Fibroblast of lung (primary cell): Measurements from ENCODE around the gene DUXB. TPM values are rescaled to one million over a fixed set of nuclear protein-coding genes. Genes with fewer than 3 reads are reported as not detected.

Source experiments
- DNase-seq, 2 donors: peaks; one replicate each; pipeline versions ENCODE4 v3.0.0 to v3.0.0-alpha.2; 2010; ENCODE audit warnings: low read depth in 2 of 2
- H2AFZ ChIP-seq: 2 replicates; pipeline ENCODE4 v1.5.1; 2012; ENCODE audit warnings: low read length, control low read depth, inconsistent platforms
- H3K27ac ChIP-seq: 2 replicates; pipeline ENCODE4 v1.5.1; 2011; ENCODE audit warnings: low read length, control low read depth; ENCODE audit not compliant: insufficient read depth
- H3K27me3 ChIP-seq: 2 replicates; pipeline ENCODE4 v1.5.1; 2011; ENCODE audit warnings: mild to moderate bottlenecking, low read length; ENCODE audit not compliant: control insufficient read depth, insufficient read depth
- H3K36me3 ChIP-seq: 2 replicates; pipeline ENCODE4 v1.5.1; 2011; ENCODE audit warnings: low read length; ENCODE audit not compliant: control insufficient read depth, insufficient read depth
- H3K4me1 ChIP-seq: 2 replicates; pipeline ENCODE4 v1.5.1; 2011; ENCODE audit warnings: low read length; ENCODE audit not compliant: control insufficient read depth, insufficient read depth; ENCODE audit errors: extremely low read depth
- H3K4me2 ChIP-seq: 2 replicates; pipeline ENCODE4 v1.5.1; 2011; ENCODE audit warnings: low read length, control low read depth; ENCODE audit not compliant: insufficient read depth; ENCODE audit errors: extremely low read depth
- H3K4me3 ChIP-seq, 4 experiments: fragments of 200-600 bp in 1 of 4; sonication (generic) in 1 of 4; replicated peaks in 1 of 4; 2 replicates each; pipeline ENCODE4 v1.5.1; 2011 to 2016; ENCODE audit warnings: low read length in 4 of 4, low read depth in 3 of 4, mild to moderate bottlenecking in 3 of 4, control low read depth in 2 of 4, inconsistent platforms in 1 of 4, mixed read lengths in 1 of 4; ENCODE audit not compliant: insufficient read depth in 1 of 4; ENCODE audit errors: control extremely low read depth in 1 of 4
- H3K79me2 ChIP-seq: 2 replicates; pipeline ENCODE4 v1.5.1; 2012; ENCODE audit warnings: mild to moderate bottlenecking, low read length, inconsistent platforms; ENCODE audit not compliant: control insufficient read depth, insufficient read depth
- H3K9ac ChIP-seq: 2 replicates; pipeline ENCODE4 v1.5.1; 2011; ENCODE audit warnings: mild to moderate bottlenecking, low read length, control low read depth; ENCODE audit not compliant: insufficient read depth
- H3K9me3 ChIP-seq: 2 replicates; pipeline ENCODE4 v1.5.1; 2012; ENCODE audit warnings: low read depth, low read length; ENCODE audit not compliant: control insufficient read depth, insufficient read depth
- H4K20me1 ChIP-seq: 2 replicates; pipeline ENCODE4 v1.5.1; 2011; ENCODE audit warnings: low read length; ENCODE audit not compliant: control insufficient read depth, insufficient read depth; ENCODE audit errors: extremely low read depth
- EZH2 ChIP-seq: IDR thresholded peaks from 2 replicates; pipeline ENCODE4 v1.5.1; 2012; ENCODE audit warnings: low read length, control low read depth, mild to moderate bottlenecking; ENCODE audit errors: missing control alignments
- polyA plus RNA-seq, 2 donors: library from polyadenylated mRNA; depleted of rRNA in 1 of 2; stranded (reverse) in 1 of 2; unstranded in 1 of 2; fragments of >200 nt; gene quantifications; 2 replicates each; pipeline ENCODE4 v1.2.1, GENCODE V29; 2011 to 2012; ENCODE audit warnings: missing spikeins in 1 of 2
- total RNA-seq: library from RNA; depleted of rRNA; stranded (reverse); fragments of >200 nt; gene quantifications from 2 replicates; pipeline ENCODE4 v1.2.1, GENCODE V29; 2014
- TF ChIP-seq, protein P1 (sequence below), 2 donors: IDR thresholded peaks in 1 of 2; conservative IDR thresholded peaks in 1 of 2; 1 replicate in 1 of 2; 2 replicates in 1 of 2; pipeline ENCODE4 v1.5.1; 2011 to 2012; ENCODE audit warnings: low read length in 2 of 2, control low read depth in 1 of 2, inconsistent platforms in 1 of 2, low read depth in 1 of 2, mild to moderate bottlenecking in 1 of 2

DUXB gene
- total and polyA plus RNA-seq, 2 donors (not counting 1 experiment from before 2014, with no cell fraction given) = not detected

DNA sequence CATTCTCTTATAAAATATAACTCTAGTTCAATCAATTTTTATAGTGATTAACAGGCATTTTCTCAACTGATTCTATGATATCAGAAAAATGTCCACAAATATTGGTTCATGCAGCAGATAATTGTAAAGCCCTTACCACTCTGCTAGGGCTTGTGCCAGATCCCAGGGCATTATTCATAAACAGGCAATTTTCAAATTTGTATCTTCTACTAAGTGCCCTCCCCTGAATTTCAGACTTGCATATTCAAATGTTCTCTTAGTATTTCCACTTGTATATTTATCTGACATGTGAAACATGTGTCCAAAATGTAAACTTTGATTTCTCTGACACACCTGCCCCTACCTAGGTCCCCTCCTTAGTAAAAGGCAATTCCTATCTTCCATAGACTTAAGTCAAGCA, 33.8 kb downstream of the DUXB start:
- no peaks in the 10 kb centered on the region for H3K4me1 ChIP-seq
- H4K20me1 ChIP-seq = no peaks in the 10 kb centered on the region
- no peak overlapping the region for H3K27ac ChIP-seq
- no peak overlapping the region for H2AFZ ChIP-seq
- no peak overlapping the region for H3K4me2 ChIP-seq
- H3K27me3 ChIP-seq = no peaks in the 10 kb centered on the region
- H3K79me2 ChIP-seq = no peaks in the 10 kb centered on the region
- no peak overlapping the region for H3K4me3 ChIP-seq
- TF ChIP-seq, protein P1, sequence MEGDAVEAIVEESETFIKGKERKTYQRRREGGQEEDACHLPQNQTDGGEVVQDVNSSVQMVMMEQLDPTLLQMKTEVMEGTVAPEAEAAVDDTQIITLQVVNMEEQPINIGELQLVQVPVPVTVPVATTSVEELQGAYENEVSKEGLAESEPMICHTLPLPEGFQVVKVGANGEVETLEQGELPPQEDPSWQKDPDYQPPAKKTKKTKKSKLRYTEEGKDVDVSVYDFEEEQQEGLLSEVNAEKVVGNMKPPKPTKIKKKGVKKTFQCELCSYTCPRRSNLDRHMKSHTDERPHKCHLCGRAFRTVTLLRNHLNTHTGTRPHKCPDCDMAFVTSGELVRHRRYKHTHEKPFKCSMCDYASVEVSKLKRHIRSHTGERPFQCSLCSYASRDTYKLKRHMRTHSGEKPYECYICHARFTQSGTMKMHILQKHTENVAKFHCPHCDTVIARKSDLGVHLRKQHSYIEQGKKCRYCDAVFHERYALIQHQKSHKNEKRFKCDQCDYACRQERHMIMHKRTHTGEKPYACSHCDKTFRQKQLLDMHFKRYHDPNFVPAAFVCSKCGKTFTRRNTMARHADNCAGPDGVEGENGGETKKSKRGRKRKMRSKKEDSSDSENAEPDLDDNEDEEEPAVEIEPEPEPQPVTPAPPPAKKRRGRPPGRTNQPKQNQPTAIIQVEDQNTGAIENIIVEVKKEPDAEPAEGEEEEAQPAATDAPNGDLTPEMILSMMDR (conservative IDR thresholded peaks at IDR 0.05 in 1 of 2, IDR thresholded peaks at IDR 0.05 in 1 of 2; ENCODE audit: low read depth in 1 of 2, low read length in 2 of 2) = no peak
- TF ChIP-seq EZH2 = no peak
- H3K36me3 ChIP-seq = no peaks in the 10 kb centered on the region
- H3K9ac ChIP-seq = no peak overlapping the region
- DNase-seq = no peak
- no peaks in the 10 kb centered on the region for H3K9me3 ChIP-seq

DNA sequence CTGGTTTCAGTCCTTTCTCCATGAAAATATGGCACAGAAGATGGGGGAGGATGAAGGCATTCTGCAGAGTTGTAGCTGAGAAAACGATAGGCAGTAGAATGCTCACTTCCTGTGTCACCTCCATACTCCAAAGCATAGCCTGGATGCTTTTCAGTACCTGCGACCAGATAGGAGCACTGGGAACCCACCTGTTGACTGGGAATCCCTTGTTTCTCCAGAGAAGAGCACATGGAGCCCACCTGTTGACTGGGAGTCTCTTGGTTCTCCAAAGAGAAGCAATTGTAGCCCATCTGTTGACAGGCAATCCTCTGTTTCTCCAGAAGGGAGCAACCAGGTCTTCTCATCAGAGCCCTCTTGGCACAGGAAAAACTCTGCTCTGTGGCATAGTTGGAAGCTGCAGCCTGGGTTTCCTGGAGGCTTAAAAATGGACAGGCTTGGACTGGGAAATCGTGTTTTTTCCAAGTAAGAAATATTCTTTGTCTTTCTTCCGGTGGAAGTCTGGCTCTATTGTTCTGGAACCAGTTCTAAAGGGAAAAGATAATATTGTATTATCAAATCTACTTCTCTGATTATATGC, 40.4 kb downstream of the DUXB start:
- Histone ChIP-seq H2AFZ (no peak overlapping the region), H3K9ac (no peak overlapping the region), H3K79me2 (peaks cover 1% of the 10 kb centered on the region), H4K20me1 (no peaks in the 10 kb centered on the region), H3K4me1 (no peaks in the 10 kb centered on the region), H3K9me3 (no peaks in the 10 kb centered on the region), H3K27ac (no peak overlapping the region), H3K27me3 (no peaks in the 10 kb centered on the region), H3K4me3 (no peak overlapping the region), H3K4me2 (no peak overlapping the region), H3K36me3 (peaks cover 5% of the 10 kb centered on the region)
- DNase-seq = no peak
- TF ChIP-seq, protein P1 (conservative IDR thresholded peaks at IDR 0.05 in 1 of 2, IDR thresholded peaks at IDR 0.05 in 1 of 2; ENCODE audit: low read depth in 1 of 2, low read length in 2 of 2) = no peak
- no peak for TF ChIP-seq EZH2

DNA sequence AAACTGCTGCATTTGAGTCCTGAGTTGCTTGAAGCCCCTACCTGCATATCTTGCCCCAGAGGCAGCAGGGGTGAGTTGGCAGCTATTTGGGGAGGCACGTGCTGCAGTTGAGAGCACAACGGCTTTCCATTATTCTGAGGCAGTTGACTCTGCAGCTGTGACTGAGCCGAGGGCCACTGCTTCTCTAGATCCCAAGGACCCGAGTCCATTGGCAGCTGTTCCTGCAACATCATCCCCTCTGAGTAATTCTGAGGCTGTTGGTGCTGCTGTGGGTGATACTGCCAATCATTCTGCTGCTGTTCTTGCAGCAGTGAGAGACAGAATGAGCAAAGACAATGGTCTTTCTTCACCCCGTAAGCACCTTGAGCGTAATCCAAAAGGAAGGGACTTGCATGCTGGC, 40.9 kb downstream of the DUXB start:
- H3K79me2 ChIP-seq = peaks cover 1% of the 10 kb centered on the region
- no peaks in the 10 kb centered on the region for H3K4me1 ChIP-seq
- H3K9me3 ChIP-seq = no peaks in the 10 kb centered on the region
- no peaks in the 10 kb centered on the region for H3K27me3 ChIP-seq
- no peak overlapping the region for H3K4me2 ChIP-seq
- DNase-seq = no peak
- peaks cover 5% of the 10 kb centered on the region for H3K36me3 ChIP-seq
- no peak overlapping the region for H3K27ac ChIP-seq
- H3K4me3 ChIP-seq = no peak overlapping the region
- no peaks in the 10 kb centered on the region for H4K20me1 ChIP-seq
- TF ChIP-seq, protein P1 (conservative IDR thresholded peaks at IDR 0.05 in 1 of 2, IDR thresholded peaks at IDR 0.05 in 1 of 2; ENCODE audit: low read depth in 1 of 2, low read length in 2 of 2) = no peak
- no peak for TF ChIP-seq EZH2
- no peak overlapping the region for H2AFZ ChIP-seq
- no peak overlapping the region for H3K9ac ChIP-seq
